ENCODE results near the gene TRAPPC12. TPM values are rescaled to one million over a fixed set of nuclear protein-coding genes. Genes with fewer than 3 reads are reported as not detected.

Gene TRAPPC12
- total RNA-seq, 2 experiments from 2014 or later: 49.8 to 64.0 TPM

DNA sequence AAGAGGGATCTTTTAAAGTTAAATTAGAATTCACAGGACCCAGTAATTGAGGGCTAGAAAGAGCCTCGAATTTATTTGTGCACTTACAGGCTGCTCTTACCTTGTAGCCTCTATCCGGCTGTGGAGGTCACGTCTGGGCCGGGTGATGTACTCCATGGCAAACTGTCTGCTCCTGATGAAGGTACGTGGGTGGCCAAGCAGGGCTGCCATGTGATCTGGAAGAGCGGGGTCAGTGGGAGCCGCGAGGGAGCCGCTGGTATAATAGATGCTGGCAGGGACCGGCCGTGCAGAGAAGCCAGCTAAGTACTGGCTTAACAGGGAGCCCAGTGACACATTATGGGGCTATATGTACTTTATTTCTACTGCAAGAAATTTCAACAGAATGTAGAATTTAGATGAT lies 80.7 kb downstream of the TRAPPC12 start:
- ATAC-seq (ENCODE audit: poor library complexity): no peak

DNA sequence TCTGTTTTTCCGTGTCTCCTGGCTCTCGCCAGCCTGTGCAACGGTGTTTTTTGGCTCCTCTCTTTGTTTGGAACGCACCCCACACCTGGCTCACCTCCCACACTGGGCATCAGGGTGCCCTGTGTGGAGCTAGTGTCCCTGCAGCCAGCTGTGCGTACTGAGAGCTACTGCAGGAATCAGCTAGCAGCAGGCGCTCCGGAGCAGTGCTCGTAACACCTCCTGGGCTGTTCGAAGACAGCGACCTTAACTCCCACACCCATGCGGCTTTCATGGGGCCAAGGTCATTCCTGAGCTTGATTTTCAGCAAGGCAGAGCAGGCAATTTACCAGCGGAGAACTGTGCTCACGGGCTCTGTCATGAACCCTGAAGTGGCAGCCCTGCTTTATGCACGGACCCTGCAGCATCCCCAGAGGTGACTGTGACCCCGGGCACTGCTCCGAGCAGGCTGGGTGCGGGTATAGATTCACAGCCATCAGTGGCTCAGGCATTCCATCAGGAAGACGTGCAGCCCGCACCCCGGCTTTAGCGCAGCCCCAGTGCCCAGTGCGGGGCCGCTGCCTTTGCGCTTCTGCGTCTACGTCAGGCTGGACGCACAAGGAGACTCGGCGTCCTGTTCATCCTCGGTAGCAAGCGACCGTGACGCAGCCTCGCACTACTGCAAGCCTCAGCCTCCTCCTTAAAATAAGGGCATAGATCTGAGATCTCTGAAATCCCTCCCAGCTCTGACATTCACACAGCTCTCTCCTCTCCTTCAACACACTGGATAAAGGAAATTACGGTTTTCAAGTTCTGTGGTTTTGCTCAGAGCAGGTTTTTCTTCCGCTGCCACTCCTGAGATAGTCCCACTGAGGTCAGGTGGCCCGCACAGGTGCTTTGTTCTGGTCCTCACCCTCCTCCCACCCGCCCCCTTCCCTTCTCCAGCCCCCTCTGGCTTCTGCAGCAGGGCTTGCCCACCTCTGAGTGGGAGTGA lies 81.6 kb downstream of the TRAPPC12 start:
- H3K9me3 Mint-ChIP-seq: no peaks in the 10 kb centered on the region
- ChIA-PET POLR2A (no interaction called here), CTCF (interaction anchor here (0.9 kb wide), 1 partner anchor 20 kb away, joined by 3 read pairs; no protein-coding TSS in a partner anchor)
- no peak for DNase-seq
- TF ChIP-seq, protein P1, sequence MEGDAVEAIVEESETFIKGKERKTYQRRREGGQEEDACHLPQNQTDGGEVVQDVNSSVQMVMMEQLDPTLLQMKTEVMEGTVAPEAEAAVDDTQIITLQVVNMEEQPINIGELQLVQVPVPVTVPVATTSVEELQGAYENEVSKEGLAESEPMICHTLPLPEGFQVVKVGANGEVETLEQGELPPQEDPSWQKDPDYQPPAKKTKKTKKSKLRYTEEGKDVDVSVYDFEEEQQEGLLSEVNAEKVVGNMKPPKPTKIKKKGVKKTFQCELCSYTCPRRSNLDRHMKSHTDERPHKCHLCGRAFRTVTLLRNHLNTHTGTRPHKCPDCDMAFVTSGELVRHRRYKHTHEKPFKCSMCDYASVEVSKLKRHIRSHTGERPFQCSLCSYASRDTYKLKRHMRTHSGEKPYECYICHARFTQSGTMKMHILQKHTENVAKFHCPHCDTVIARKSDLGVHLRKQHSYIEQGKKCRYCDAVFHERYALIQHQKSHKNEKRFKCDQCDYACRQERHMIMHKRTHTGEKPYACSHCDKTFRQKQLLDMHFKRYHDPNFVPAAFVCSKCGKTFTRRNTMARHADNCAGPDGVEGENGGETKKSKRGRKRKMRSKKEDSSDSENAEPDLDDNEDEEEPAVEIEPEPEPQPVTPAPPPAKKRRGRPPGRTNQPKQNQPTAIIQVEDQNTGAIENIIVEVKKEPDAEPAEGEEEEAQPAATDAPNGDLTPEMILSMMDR (IDR thresholded peaks at IDR 0.05): no peak
- intact Hi-C loops (cut with DNase I, micrococcal nuclease): loop anchor here (5.0 kb wide), 2 partner anchors 39 to 1339 kb away; no protein-coding TSS in a partner anchor
- peaks cover 0 to 3% of the 10 kb centered on the region in 2 experiments for H3K9me3 ChIP-seq (ENCODE audit: control insufficient read depth in 1 of 2, insufficient read depth in 1 of 2, low read length in 2 of 2)
- H3K4me1 Mint-ChIP-seq (ENCODE audit: low read depth): peaks cover 13% of the 10 kb centered on the region
- no peaks in the 10 kb centered on the region for H3K27me3 ChIP-seq (ENCODE audit: control insufficient read depth in 1 of 2, insufficient read depth in 2 of 2, low read length in 2 of 2)
- H3K4me1 ChIP-seq (ENCODE audit: insufficient read depth, low read length): peaks cover 9% of the 10 kb centered on the region
- no peak overlapping the region for H3K4me3 Mint-ChIP-seq
- no peaks in the 10 kb centered on the region for H3K27me3 Mint-ChIP-seq
- no peak overlapping the region for H3K4me3 ChIP-seq (ENCODE audit: low read length)
- H3K27ac Mint-ChIP-seq: peak overlapping the region; percentile 56
- peak; percentile 37 for ATAC-seq (ENCODE audit: poor library complexity)
- peaks cover 60% of the 10 kb centered on the region for H3K36me3 Mint-ChIP-seq (ENCODE audit: low read depth)
- no peak overlapping the region for H3K27ac ChIP-seq (ENCODE audit: low read depth in 1 of 2, low read length in 2 of 2)
- peaks cover 49% of the 10 kb centered on the region for H3K36me3 ChIP-seq (ENCODE audit: insufficient read depth, low read length)

More for the DNA sequence above, 80.7 kb downstream of the TRAPPC12 start:
- TF ChIP-seq, protein P1 (IDR thresholded peaks at IDR 0.05): no peak
- Histone ChIP-seq H3K27ac (ENCODE audit: low read depth in 1 of 2, low read length in 2 of 2) (no peak overlapping the region), H3K27me3 (ENCODE audit: control insufficient read depth in 1 of 2, insufficient read depth in 2 of 2, low read length in 2 of 2) (no peaks in the 10 kb centered on the region), H3K36me3 (ENCODE audit: insufficient read depth, low read length) (peaks cover 44% of the 10 kb centered on the region), H3K4me3 (ENCODE audit: low read length) (no peak overlapping the region), H3K9me3 (ENCODE audit: control insufficient read depth in 1 of 2, insufficient read depth in 1 of 2, low read length in 2 of 2) (peaks cover 0 to 3% of the 10 kb centered on the region in 2 experiments), H3K4me1 (ENCODE audit: insufficient read depth, low read length) (peaks cover 9% of the 10 kb centered on the region)
- peaks cover 60% of the 10 kb centered on the region for H3K36me3 Mint-ChIP-seq (ENCODE audit: low read depth)
- ChIA-PET POLR2A (no interaction called here), CTCF (no interaction called here)
- no peaks in the 10 kb centered on the region for H3K9me3 Mint-ChIP-seq
- DNase-seq: no peak
- H3K4me1 Mint-ChIP-seq (ENCODE audit: low read depth): peaks cover 13% of the 10 kb centered on the region
- H3K27me3 Mint-ChIP-seq: no peaks in the 10 kb centered on the region
- no peak overlapping the region for H3K27ac Mint-ChIP-seq
- H3K4me3 Mint-ChIP-seq: no peak overlapping the region
- intact Hi-C loops (cut with DNase I, micrococcal nuclease): loop anchor here (5.0 kb wide), 2 partner anchors 38 to 1338 kb away; no protein-coding TSS in a partner anchor

DNA sequence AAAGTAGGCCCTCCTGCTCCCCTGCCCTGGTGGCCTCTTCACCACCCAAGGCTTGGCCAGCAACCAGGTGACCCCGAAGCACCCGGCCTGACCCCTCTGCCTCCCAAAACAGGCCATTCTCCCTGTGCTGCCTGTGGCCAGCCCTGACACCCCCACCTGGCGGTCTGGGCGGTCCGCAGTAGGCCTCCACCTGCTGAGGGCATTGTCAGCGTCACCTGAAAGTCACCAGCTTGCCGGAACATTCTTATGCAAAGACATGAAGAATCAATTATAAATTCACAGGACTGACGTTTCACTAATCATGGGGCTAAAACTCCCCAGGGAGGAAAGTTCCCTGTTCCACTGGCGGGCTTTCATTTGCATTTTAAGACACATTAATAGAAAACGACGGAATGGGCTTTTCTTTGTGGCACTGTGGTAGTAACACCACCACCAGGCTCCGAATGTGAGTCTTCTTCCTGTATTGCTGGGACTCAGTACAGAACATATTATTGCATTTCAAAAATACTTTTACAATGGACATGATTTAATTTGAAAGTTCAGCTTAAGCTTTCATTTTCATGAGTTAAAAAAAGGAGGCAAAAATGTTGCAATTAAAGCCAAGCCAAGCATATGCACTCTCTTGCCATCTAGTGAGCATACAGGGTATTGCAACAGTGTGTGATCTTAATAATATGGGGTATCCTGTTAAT lies 82.5 kb downstream of the TRAPPC12 start:
- H3K27me3 ChIP-seq (ENCODE audit: control insufficient read depth in 1 of 2, insufficient read depth in 2 of 2, low read length in 2 of 2): no peaks in the 10 kb centered on the region
- no peaks in the 10 kb centered on the region for H3K27me3 Mint-ChIP-seq
- no peak overlapping the region for H3K27ac ChIP-seq (ENCODE audit: low read depth in 1 of 2, low read length in 2 of 2)
- H3K4me1 ChIP-seq (ENCODE audit: insufficient read depth, low read length): peaks cover 9% of the 10 kb centered on the region
- H3K9me3 ChIP-seq (ENCODE audit: control insufficient read depth in 1 of 2, insufficient read depth in 1 of 2, low read length in 2 of 2): peaks cover 0 to 3% of the 10 kb centered on the region in 2 experiments
- intact Hi-C loops (cut with DNase I, micrococcal nuclease): loop anchor here (1.0 to 5.0 kb wide), 3 partner anchors 40 to 1340 kb away; no protein-coding TSS in a partner anchor
- no peak overlapping the region for H3K4me3 Mint-ChIP-seq
- peaks cover 62% of the 10 kb centered on the region for H3K36me3 Mint-ChIP-seq (ENCODE audit: low read depth)
- peak overlapping the region; percentile 56 for H3K27ac Mint-ChIP-seq
- POLR2A ChIA-PET: no interaction called here
- DNase-seq (peak in 4 of 14 experiments; percentile 43 to 73 (median 66)), ATAC-seq (ENCODE audit: poor library complexity) (peak; percentile 86)
- H3K4me1 Mint-ChIP-seq (ENCODE audit: low read depth): peaks cover 13% of the 10 kb centered on the region
- peaks cover 51% of the 10 kb centered on the region for H3K36me3 ChIP-seq (ENCODE audit: insufficient read depth, low read length)
- H3K9me3 Mint-ChIP-seq: no peaks in the 10 kb centered on the region
- CTCF ChIA-PET: interaction anchor here (0.9 to 1.0 kb wide), 3 partner anchors 19 to 48 kb away, joined by 3 to 4 read pairs (median 3); no protein-coding TSS in a partner anchor
- no peak overlapping the region for H3K4me3 ChIP-seq (ENCODE audit: low read length)
- TF ChIP-seq, protein P1 (IDR thresholded peaks at IDR 0.05): peak; percentile 90

Data from CD4-positive, alpha-beta T cell (primary cell).